Cardiac septum (tissue), 1 donor: Measurements from ENCODE around the gene NOS1. TPM values are rescaled to one million over a fixed set of nuclear protein-coding genes. Genes with fewer than 3 reads are reported as not detected.

Source experiments
- DNase-seq: peaks from one replicate; pipeline ENCODE4 v3.0.0-alpha.2; 2020; ENCODE audit warnings: low spot score
- intact Hi-C: fragments of 100-400 bp; cut with DNase I; formaldehyde crosslinking; loops from one replicate; pipeline ENCODE4 v1.14.0; 2022
- total RNA-seq: library from RNA; stranded (reverse); fragmentation: NEBNext Ultra II Directional; extraction: Animal tissue kit (Norgen Biotek cat#: 25700); gene quantifications from one replicate; pipeline ENCODE4 v1.2.1, GENCODE V29; 2021
- donor health status: DM: no; HTN: no; CAD: no.

The NOS1 gene
- total RNA-seq, 1 donor from 2014 or later: 0.32 TPM

DNA sequence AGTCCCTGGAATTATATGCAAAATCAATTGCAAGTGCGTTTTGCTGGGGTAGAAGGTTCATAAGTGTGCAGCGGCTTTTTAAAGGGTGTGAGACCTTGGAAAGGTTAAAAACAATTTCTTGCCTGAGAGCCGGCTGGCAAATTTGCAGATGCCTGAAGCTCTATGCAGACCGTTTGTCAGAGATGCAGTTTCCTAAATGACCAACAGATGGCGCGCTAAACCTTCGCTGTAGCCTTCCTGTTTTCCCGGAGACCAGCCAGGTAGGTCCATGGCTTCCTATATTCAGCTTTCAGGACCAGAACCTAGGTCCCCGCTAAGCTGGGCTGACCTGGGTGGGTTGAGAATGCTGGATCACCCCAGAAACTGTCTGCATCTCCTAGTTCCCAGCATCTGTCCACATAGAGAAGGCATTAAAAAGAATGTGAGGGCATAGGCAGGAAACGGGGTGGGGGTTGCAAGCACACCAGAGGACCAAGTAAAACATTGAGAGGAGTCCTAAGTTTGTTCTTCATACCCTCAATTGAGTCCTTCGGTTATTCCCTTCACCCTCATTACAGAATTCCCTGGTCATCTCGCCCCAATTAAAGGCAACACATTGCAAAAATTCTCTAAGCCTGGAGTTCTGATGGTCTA, 5.7 kb upstream of the NOS1 start:
- intact Hi-C loops: loop anchor here (1.0 to 2.0 kb wide), 3 partner anchors 130 to 469 kb away; no protein-coding TSS in a partner anchor

GRCh38 chr12:117365049-117365616, 3.7 kb upstream of the NOS1 start:
- peak; percentile 63 for DNase-seq
- intact Hi-C loops: no loop called here

More for the DNA sequence above, 5.7 kb upstream of the NOS1 start:
- peak; percentile 80 for DNase-seq

DNA sequence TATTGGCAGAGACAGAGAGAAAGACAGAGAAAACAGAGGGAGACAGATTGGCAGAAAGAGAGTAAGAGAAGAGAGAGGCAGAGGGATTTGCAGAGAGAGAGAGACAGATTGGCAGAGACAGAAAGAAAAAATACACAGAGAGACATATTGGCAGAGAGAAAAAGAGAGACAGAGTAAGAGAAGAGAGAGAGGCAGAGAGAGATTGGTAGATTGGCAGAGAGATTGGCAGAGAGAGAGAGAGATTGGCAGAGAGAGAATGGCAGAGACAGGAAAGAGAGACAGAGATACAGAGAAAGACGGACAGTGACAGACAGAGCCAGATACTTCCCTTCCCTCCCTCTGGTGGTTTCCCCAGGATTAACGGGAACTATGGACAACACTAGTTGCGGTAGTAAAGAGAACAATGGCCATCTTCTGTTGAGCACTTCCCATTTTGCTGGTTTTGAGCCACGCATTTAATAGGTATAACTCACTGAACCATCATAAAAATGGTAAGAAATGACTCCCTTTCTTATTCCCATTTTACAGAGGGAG, 2.6 kb upstream of the NOS1 start:
- DNase-seq: peak; percentile 19
- intact Hi-C loops: no loop called here

DNA sequence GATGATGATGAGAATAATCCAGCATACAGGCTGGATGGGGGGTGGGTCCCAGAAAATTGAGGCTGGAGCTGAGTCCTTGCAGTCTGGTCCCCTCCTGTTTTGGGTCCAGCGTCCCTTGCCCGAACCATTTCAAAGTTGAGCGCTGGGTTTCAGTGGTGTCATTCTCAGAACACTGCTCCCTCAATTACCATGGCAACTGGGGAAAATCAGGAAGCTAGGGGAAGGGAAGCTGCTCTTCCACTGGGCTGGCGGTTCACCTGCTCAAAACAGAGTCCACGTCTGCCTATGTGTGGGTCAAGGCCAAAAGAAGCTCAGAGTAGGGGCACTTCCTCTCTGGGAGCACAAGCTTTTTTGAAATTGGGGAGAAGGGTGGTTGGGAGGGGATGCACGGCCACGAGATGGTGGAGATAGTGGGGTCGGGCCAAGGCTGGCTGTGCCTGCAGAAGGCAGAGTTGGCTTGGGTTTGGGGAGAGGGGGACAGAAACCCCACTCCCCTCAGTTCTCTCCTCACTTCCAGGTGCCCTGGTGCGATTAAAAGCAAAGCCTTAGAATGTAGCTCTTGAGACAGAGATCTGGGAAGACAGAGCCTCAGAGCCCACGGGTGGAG, 1.7 kb upstream of the NOS1 start:
- intact Hi-C loops: no loop called here
- DNase-seq: peak; percentile 24

- DNase-seq: peak; percentile 39
- intact Hi-C loops: no loop called here
These were observed 965 bp upstream of the NOS1 start for GRCh38 chr12:117362391-117362790.

DNA sequence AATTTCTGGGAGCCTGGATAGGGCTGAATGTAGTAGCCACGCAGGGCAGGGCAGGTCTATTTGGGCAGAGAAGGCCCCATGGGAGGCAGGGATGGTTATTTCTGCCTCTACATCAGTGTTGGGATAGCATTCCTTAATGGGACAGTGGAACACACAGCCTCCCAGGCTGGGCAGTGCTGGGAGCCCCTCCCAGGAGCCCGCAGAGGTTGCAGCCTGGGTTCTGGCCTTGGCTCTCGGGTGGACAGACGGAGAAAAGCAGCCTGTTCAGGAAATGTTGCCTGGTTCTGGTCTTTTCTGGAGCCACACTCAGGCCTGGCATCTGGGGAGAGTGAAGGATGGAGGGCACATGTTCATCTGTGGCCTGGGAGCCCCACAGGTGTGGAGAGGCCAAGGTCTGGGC, 479 bp upstream of the NOS1 start:
- intact Hi-C loops: no loop called here
- peak; percentile 14 for DNase-seq

- intact Hi-C loops: no loop called here
- DNase-seq: peak; percentile 36
These were observed 677 bp downstream of the NOS1 start for GRCh38 chr12:117360551-117361346.

DNA sequence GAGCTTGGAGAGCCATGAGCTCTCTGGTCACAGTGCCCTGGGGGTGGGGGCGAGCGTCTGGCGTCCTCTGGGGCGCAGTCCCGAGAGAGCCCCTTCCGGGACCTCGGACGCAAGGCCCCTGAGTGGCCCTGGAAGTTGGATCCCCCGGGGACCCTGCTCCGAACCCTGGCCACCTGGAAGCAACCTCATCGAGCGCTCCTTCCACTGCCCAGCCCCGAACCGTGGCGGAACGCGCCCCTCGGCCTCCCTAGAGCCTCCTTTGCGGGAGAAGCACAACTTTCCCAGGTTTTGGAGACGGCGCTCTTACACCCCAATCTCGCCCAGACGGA, 1.2 kb downstream of the NOS1 start:
- intact Hi-C loops: no loop called here
- DNase-seq: peak; percentile 39

- intact Hi-C loops: no loop called here
- peak; percentile 53 for DNase-seq
These were observed 2.2 kb downstream of the NOS1 start for GRCh38 chr12:117359029-117359845.

- intact Hi-C loops: no loop called here
- DNase-seq: no peak
These were observed 5.4 kb downstream of the NOS1 start for GRCh38 chr12:117356048-117356447.

- DNase-seq: no peak
- intact Hi-C loops: no loop called here
These were observed 8.5 kb downstream of the NOS1 start for GRCh38 chr12:117352883-117353282.

- intact Hi-C loops: no loop called here
- DNase-seq: no peak
These were observed 9.2 kb downstream of the NOS1 start for GRCh38 chr12:117352206-117352605.

DNA sequence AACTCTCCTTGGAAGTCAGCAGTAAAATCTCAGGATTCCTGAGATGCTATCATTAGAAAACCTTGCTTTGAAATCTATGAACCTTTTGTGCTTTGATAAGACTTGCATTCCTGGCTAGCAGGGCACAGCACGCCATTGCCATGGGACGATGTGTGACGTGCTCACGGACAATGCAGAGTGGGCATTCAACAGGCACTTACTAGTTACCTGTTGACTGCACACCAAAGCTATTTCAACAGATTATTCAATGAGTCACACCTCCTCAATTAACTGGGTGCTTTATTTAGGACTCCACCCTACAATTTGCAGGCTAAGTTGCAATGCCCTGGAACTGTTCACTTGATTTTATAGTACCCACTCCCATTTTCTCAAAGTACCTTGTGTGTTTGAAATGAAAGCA, 11.3 kb downstream of the NOS1 start:
- DNase-seq: no peak
- intact Hi-C loops: no loop called here

- intact Hi-C loops: no loop called here
- no peak for DNase-seq
These were observed 13.8 kb downstream of the NOS1 start for GRCh38 chr12:117347588-117347987.

GRCh38 chr12:117344716-117345115, 16.7 kb downstream of the NOS1 start:
- no peak for DNase-seq
- intact Hi-C loops: no loop called here

GRCh38 chr12:117343849-117344248, 17.6 kb downstream of the NOS1 start:
- intact Hi-C loops: no loop called here
- DNase-seq: no peak

GRCh38 chr12:117343296-117343695, 18.1 kb downstream of the NOS1 start:
- intact Hi-C loops: no loop called here
- no peak for DNase-seq

DNA sequence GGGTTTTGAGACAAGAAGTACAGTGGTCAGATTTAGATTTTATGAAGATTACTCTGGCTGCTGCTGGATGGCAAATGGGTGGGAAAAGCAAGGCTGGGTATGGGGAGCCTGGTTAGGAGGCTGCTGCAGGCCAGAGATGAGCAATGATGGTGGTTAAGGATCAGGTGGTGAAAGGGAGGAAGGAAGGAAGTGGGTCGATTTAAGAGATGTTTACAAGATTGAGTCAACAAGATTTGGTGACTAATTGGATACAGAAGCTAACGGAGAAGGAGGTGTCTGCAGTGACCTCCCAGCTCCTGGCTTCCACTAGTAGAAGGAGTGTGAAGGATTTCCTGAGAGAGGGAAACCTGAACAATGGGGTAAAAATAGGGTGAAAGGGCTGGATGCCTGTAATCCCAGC, 18.7 kb downstream of the NOS1 start:
- intact Hi-C loops: no loop called here
- DNase-seq: no peak

DNA sequence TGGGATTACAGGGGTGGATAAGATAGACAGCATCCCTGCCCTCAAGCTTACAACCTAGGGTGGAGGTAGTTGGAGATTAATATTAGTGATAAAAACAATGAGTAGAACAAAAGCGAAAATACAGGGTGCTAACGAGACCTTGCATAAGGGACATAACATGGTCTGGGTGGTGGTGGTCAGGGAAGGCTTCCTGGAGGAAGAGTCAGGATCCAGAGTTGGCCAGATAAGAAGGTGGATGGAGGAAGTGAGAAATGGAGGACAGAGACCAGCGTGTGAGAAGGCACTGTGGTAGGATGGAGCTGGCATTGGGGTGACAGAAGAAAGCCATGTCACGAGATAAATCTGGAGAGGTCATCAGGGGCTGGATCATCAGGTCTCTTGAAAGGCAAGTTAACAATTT, 19.2 kb downstream of the NOS1 start:
- no peak for DNase-seq
- intact Hi-C loops: no loop called here

DNA sequence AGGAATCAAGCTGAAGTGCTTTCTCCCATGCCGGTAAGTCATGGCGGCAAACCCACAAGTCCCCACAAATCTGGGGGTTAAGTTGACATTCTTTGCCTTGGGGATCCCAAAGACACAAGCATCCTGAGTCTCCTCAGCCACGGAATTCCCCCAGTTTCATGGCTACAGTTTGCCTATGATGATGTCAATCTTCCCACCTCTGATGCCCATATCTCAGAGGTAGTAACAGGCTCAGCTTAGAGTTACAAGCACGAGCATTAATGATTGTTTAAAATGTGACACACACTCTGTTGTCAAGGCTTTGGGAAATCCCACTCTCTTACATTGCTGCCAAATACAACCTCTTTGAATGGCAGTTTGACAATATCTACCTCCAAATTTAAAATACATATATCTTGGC, 22.3 kb downstream of the NOS1 start:
- DNase-seq: no peak
- intact Hi-C loops: no loop called here
